ENCODE measurements around the gene ACTR3. TPM values are rescaled to one million over a fixed set of nuclear protein-coding genes. Genes with fewer than 3 reads are reported as not detected.

Gene ACTR3
- total and polyA plus RNA-seq, 7 donors = 34.3 to 113 (median 88.1) TPM

DNA sequence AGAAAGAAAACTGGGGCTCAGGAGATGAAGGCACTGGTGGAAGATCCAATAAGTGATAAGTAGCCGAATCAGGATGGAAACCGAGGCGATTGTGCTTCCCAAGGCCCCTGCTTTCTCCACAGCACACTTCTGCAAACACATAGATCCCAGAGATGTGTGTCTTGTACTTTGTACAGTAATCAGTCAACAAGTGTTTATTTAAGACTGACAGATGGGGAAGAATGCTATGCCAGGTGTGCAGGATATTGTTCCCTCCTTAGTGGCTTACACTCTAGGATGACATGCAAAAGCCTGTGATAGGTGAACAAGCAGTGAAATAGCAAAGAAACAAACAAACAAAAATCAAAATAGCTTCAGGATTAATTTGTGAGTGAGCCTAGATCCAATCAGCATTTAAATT, 116.6 kb downstream of the ACTR3 start:
- H3K36me3 ChIP-seq (ENCODE audit: insufficient read depth in 1 of 2, low read depth in 1 of 2) = no peaks in the 10 kb centered on the region
- no peaks in the 10 kb centered on the region for H3K9me3 ChIP-seq
- H3K4me3 ChIP-seq = no peak overlapping the region
- no peaks in the 10 kb centered on the region for H3K4me1 ChIP-seq
- intact Hi-C loops (cut with DNase I) = no loop called here
- 91 to 94% (median 92%) methylated on average over 3 of the region's 3 CpGs for WGBS, 3 donors
- no peak overlapping the region for H3K27ac ChIP-seq
- TF ChIP-seq, protein P1, sequence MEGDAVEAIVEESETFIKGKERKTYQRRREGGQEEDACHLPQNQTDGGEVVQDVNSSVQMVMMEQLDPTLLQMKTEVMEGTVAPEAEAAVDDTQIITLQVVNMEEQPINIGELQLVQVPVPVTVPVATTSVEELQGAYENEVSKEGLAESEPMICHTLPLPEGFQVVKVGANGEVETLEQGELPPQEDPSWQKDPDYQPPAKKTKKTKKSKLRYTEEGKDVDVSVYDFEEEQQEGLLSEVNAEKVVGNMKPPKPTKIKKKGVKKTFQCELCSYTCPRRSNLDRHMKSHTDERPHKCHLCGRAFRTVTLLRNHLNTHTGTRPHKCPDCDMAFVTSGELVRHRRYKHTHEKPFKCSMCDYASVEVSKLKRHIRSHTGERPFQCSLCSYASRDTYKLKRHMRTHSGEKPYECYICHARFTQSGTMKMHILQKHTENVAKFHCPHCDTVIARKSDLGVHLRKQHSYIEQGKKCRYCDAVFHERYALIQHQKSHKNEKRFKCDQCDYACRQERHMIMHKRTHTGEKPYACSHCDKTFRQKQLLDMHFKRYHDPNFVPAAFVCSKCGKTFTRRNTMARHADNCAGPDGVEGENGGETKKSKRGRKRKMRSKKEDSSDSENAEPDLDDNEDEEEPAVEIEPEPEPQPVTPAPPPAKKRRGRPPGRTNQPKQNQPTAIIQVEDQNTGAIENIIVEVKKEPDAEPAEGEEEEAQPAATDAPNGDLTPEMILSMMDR (IDR thresholded peaks at IDR 0.05) = no peak
- no peak for DNase-seq
- H3K27me3 ChIP-seq (ENCODE audit: insufficient read depth in 3 of 3, low read length in 2 of 3) = no peaks in the 10 kb centered on the region
- no peak for ATAC-seq

DNA sequence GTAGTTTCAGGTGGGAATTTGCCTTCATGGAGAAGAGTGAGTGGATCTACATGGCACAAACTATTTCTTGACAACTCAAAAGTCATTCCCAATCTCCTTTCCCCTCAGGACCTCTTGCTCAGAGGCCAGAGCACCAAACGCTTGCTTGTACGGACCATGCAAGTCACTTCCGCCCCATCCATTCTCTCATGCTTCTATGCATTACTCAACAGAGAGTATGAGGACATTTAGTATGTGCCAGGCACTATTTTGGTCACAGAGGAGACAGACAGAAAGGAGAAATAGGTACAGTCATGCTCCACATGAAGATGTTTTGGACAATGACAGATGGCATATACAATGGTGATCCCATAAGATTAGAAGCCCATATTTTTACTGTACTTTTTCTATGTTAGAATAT, 117.5 kb downstream of the ACTR3 start:
- WGBS, 3 donors = 85 to 91% (median 86%) methylated on average over 3 of the region's 3 CpGs
- Histone ChIP-seq H3K36me3 (ENCODE audit: insufficient read depth in 1 of 2, low read depth in 1 of 2) (no peaks in the 10 kb centered on the region), H3K4me3 (no peak overlapping the region), H3K27ac (no peak overlapping the region), H3K27me3 (ENCODE audit: insufficient read depth in 3 of 3, low read length in 2 of 3) (no peaks in the 10 kb centered on the region), H3K9me3 (no peaks in the 10 kb centered on the region), H3K4me1 (no peaks in the 10 kb centered on the region)
- TF ChIP-seq, protein P1 (IDR thresholded peaks at IDR 0.05) = no peak
- DNase-seq = no peak
- no peak for ATAC-seq
- intact Hi-C loops (cut with DNase I) = no loop called here

DNA sequence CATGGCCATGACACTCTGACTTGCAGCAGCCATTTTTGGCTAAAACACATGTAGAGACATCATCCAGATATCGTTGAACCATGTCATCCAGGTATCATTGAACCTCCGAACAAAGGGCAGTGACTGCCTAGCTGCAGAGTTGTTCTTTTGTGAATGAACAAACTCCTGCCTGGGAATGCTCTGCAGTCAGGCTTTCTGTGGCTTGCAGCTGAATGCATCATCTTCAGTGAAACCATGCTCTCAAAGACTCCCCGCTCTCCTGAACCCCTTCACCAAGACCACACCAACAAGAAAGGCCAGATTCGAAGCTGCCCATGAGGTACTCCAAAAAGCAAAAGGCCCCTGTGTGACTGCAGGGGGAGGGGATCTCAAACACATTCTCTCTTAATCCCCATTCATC, 118.8 kb downstream of the ACTR3 start:
- DNase-seq (no peak), ATAC-seq (no peak)
- TF ChIP-seq, protein P1 (IDR thresholded peaks at IDR 0.05) = no peak
- Histone ChIP-seq H3K4me3 (no peak overlapping the region), H3K4me1 (no peaks in the 10 kb centered on the region), H3K27ac (no peak overlapping the region), H3K9me3 (no peaks in the 10 kb centered on the region), H3K36me3 (ENCODE audit: insufficient read depth in 1 of 2, low read depth in 1 of 2) (no peaks in the 10 kb centered on the region), H3K27me3 (ENCODE audit: insufficient read depth in 3 of 3, low read length in 2 of 3) (no peaks in the 10 kb centered on the region)
- intact Hi-C loops (cut with DNase I) = no loop called here
- 71 to 88% (median 80%) methylated on average over 4 of the region's 4 CpGs for WGBS, 3 donors

DNA sequence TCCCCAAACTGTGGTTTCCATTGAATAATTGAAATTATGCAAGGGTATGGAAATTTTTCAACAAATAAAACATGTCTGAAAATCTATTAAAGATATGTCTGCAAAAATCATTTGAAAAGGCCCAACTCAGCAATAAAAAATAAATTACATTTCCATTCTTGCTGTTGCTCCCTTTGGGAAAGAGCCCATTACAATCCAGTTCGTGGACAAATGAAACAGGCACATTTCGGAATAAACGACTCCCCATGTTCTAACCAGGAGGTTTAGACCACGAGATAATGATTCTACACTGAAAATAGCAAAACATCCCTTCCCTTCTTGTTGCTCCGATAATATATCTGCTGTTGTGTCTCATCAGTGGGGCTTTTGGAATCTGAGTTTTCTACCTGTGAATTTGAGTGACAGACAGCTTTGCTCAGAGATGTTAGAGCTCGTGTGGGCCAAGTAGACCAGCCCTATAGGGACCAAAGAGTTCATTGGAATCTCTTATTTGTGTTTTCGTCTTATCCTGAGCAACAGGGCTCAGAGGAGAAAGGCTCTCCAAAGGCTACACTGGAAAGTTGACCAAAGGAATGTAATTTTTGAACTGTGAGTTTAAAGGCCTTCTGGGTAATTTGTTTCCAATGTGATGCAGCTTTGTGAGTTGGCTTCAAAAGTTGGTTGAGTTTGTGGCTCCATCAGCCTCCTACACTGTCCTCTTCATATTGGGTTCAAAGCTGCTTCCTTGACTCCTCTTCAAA, 119.5 kb downstream of the ACTR3 start:
- Histone ChIP-seq H3K27me3 (ENCODE audit: insufficient read depth in 3 of 3, low read length in 2 of 3) (no peaks in the 10 kb centered on the region), H3K27ac (no peak overlapping the region), H3K4me3 (no peak overlapping the region), H3K9me3 (no peaks in the 10 kb centered on the region), H3K4me1 (no peaks in the 10 kb centered on the region), H3K36me3 (ENCODE audit: insufficient read depth in 1 of 2, low read depth in 1 of 2) (no peaks in the 10 kb centered on the region)
- 59 to 63% (median 60%) methylated on average over 7 of the region's 7 CpGs for WGBS, 3 donors
- intact Hi-C loops (cut with DNase I) = no loop called here
- DNase-seq (no peak), ATAC-seq (no peak)
- TF ChIP-seq, protein P1 (IDR thresholded peaks at IDR 0.05) = no peak

DNA sequence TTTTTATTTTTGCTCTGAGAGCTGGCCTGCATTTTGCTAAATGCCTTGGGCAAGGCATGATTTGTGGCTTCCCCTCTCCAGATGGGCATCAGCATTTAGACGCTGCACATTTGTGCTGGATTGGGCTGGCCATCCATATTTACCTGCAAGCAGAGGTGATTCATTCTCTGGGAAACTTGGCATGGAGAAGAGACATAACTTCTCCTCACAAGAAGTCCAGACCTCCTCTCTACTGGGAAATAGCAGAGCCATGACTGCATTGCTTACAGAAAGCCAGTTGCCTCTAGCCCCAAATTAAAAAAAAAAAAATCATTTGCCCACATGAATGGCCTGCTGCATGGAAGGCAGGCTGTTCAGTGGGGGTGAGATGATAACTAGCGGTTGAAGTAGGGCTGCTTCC, 120.1 kb downstream of the ACTR3 start:
- no peak for DNase-seq
- no peaks in the 10 kb centered on the region for H3K36me3 ChIP-seq (ENCODE audit: insufficient read depth in 1 of 2, low read depth in 1 of 2)
- 80 to 87% (median 83%) methylated on average over 2 of the region's 2 CpGs for WGBS, 3 donors
- H3K27me3 ChIP-seq (ENCODE audit: insufficient read depth in 3 of 3, low read length in 2 of 3) = no peaks in the 10 kb centered on the region
- ATAC-seq = no peak
- TF ChIP-seq, protein P1 (IDR thresholded peaks at IDR 0.05) = no peak
- intact Hi-C loops (cut with DNase I) = loop anchor here in 1 of 2 donors (5.0 kb wide), 1 partner anchor 1217 kb away; no protein-coding TSS in a partner anchor
- no peak overlapping the region for H3K4me3 ChIP-seq
- H3K9me3 ChIP-seq = no peaks in the 10 kb centered on the region
- H3K4me1 ChIP-seq = no peaks in the 10 kb centered on the region
- no peak overlapping the region for H3K27ac ChIP-seq
